OCI-LY1 (cell line): ENCODE results near the gene PPARGC1A.

Experiments
- CTCF ChIP-seq: fragments of 200-600 bp; sonication (generic), shearing (Covaris generic); IDR thresholded peaks from 2 replicates; pipeline ENCODE4 v1.5.1; 2017; ENCODE audit warnings: mild to moderate bottlenecking, antibody characterized with exemption, low read length, moderate library complexity, mixed read lengths
- EZH2 ChIP-seq: fragments of 200-600 bp; sonication (generic), shearing (Covaris generic); IDR thresholded peaks from 2 replicates; pipeline ENCODE4 v1.8.0; 2017; ENCODE audit warnings: borderline replicate concordance, mixed run types, mild to moderate bottlenecking, antibody characterized with exemption, low read length, moderate library complexity, mixed read lengths

- TF ChIP-seq EZH2, result no peak
- TF ChIP-seq CTCF, result no peak
Observed at GRCh38 chr4:23856630-23857029, 33.2 kb downstream of the PPARGC1A start.
